IPS-20b (cell line): Measurements from ENCODE around the gene TYW3.

ENCODE experiments used
- H3K27ac ChIP-seq: one replicate; pipeline ENCODE4 v1.5.1; 2013; ENCODE audit warnings: low read length
- H3K27me3 ChIP-seq: 2 replicates; pipeline ENCODE4 v1.6.1; 2013; ENCODE audit warnings: mild to moderate bottlenecking, low read length, inconsistent platforms; ENCODE audit not compliant: insufficient read depth
- H3K36me3 ChIP-seq: 2 replicates; pipeline ENCODE4 v1.6.1; 2013; ENCODE audit warnings: low read depth, mild to moderate bottlenecking, inconsistent platforms, low read length, moderate library complexity; ENCODE audit not compliant: insufficient read depth
- H3K4me1 ChIP-seq: 2 replicates; pipeline ENCODE4 v1.6.1; 2013; ENCODE audit warnings: mild to moderate bottlenecking, control low read depth, inconsistent platforms, low read length, moderate library complexity; ENCODE audit not compliant: insufficient read depth
- H3K4me3 ChIP-seq: 2 replicates; pipeline ENCODE4 v1.5.1; 2013; ENCODE audit warnings: mild to moderate bottlenecking, low read length, inconsistent platforms
- H3K9ac ChIP-seq: 2 replicates; pipeline ENCODE4 v1.6.1; 2013; ENCODE audit warnings: low read depth, mild to moderate bottlenecking, inconsistent platforms, low read length, moderate library complexity
- H3K9me3 ChIP-seq: 2 replicates; pipeline ENCODE4 v1.6.1; 2013; ENCODE audit warnings: mild to moderate bottlenecking, low read depth, low read length, inconsistent platforms; ENCODE audit not compliant: insufficient read depth

The TYW3 gene

GRCh38 chr1:74712881-74713280, 20.1 kb upstream of the TYW3 start:
- no peak overlapping the region for H3K4me3 ChIP-seq
- H3K27me3 ChIP-seq, result no peaks in the 10 kb centered on the region
- no peaks in the 10 kb centered on the region for H3K4me1 ChIP-seq
- no peak overlapping the region for H3K9ac ChIP-seq
- H3K27ac ChIP-seq, result no peak overlapping the region
- peaks cover 53% of the 10 kb centered on the region for H3K36me3 ChIP-seq
- no peaks in the 10 kb centered on the region for H3K9me3 ChIP-seq

GRCh38 chr1:74713849-74714248, 19.1 kb upstream of the TYW3 start:
- Histone ChIP-seq H3K27ac (no peak overlapping the region), H3K9me3 (no peaks in the 10 kb centered on the region), H3K9ac (no peak overlapping the region), H3K4me1 (no peaks in the 10 kb centered on the region), H3K4me3 (no peak overlapping the region), H3K27me3 (no peaks in the 10 kb centered on the region), H3K36me3 (peaks cover 60% of the 10 kb centered on the region)

GRCh38 chr1:74714429-74715235, 18.3 kb upstream of the TYW3 start:
- Histone ChIP-seq H3K9ac (no peak overlapping the region), H3K4me3 (no peak overlapping the region), H3K4me1 (no peaks in the 10 kb centered on the region), H3K27me3 (no peaks in the 10 kb centered on the region), H3K27ac (no peak overlapping the region), H3K9me3 (no peaks in the 10 kb centered on the region), H3K36me3 (peaks cover 57% of the 10 kb centered on the region)

- no peaks in the 10 kb centered on the region for H3K27me3 ChIP-seq
- no peak overlapping the region for H3K4me3 ChIP-seq
- H3K4me1 ChIP-seq, result no peaks in the 10 kb centered on the region
- H3K9me3 ChIP-seq, result no peaks in the 10 kb centered on the region
- H3K27ac ChIP-seq, result no peak overlapping the region
- no peak overlapping the region for H3K9ac ChIP-seq
- peaks cover 59% of the 10 kb centered on the region for H3K36me3 ChIP-seq
Observed at GRCh38 chr1:74715236-74715502, 17.8 kb upstream of the TYW3 start.

GRCh38 chr1:74715806-74716205, 17.1 kb upstream of the TYW3 start:
- H3K36me3 ChIP-seq, result peaks cover 66% of the 10 kb centered on the region
- no peak overlapping the region for H3K4me3 ChIP-seq
- no peaks in the 10 kb centered on the region for H3K9me3 ChIP-seq
- H3K4me1 ChIP-seq, result no peaks in the 10 kb centered on the region
- no peaks in the 10 kb centered on the region for H3K27me3 ChIP-seq
- H3K9ac ChIP-seq, result no peak overlapping the region
- no peak overlapping the region for H3K27ac ChIP-seq

DNA sequence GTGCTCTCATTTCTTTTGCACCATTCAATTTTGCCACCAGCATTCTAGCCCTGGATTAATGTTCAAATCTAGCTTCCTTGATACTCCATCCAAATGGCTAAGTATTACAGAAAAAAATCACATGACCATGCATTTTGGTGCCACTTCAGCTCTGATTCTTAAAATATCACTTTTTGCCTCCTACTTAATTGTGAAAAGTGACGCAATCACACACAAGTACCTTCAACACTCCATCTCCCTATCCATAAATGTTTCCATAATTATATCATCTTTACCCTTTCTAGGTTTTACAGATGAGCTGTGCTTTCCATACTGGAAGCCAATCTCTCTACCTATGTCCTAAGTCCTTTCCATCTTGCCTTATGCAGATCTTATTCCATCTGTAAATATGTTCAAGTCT, 16.1 kb upstream of the TYW3 start:
- no peaks in the 10 kb centered on the region for H3K9me3 ChIP-seq

GRCh38 chr1:74717626-74718025, 15.3 kb upstream of the TYW3 start:
- peaks cover 78% of the 10 kb centered on the region for H3K36me3 ChIP-seq

More for the DNA sequence above, 16.1 kb upstream of the TYW3 start:
- H3K9ac ChIP-seq, result no peak overlapping the region
- no peaks in the 10 kb centered on the region for H3K4me1 ChIP-seq
- no peak overlapping the region for H3K4me3 ChIP-seq
- H3K27ac ChIP-seq, result no peak overlapping the region
- peaks cover 70% of the 10 kb centered on the region for H3K36me3 ChIP-seq
- no peaks in the 10 kb centered on the region for H3K27me3 ChIP-seq

DNA sequence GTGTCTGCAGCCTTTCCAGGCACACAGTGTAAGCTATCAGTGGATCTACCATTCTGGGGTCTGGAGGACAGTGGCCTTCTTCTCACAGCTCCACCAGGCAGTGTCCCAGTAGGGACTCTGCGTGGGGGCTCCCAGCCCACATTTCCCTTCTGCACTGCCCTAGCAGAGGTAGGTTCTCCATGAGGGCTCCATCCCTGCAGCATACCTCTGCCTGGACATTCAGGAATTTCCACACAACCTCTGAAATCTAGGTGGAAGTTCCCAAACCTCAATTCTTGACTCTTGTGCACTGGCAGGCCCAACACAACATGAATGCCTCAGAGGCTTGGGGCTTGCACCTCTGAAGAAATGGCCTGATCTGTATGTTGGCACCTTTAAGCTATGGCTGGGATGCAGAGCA, 6.9 kb upstream of the TYW3 start:
- peaks cover 56% of the 10 kb centered on the region for H3K36me3 ChIP-seq
- H3K4me3 ChIP-seq, result no peak overlapping the region
- H3K27me3 ChIP-seq, result no peaks in the 10 kb centered on the region

More at GRCh38 chr1:74717626-74718025, 15.3 kb upstream of the TYW3 start:
- H3K4me3 ChIP-seq, result no peak overlapping the region
- no peaks in the 10 kb centered on the region for H3K4me1 ChIP-seq
- H3K9ac ChIP-seq, result no peak overlapping the region
- H3K9me3 ChIP-seq, result no peaks in the 10 kb centered on the region
- no peaks in the 10 kb centered on the region for H3K27me3 ChIP-seq
- H3K27ac ChIP-seq, result no peak overlapping the region

GRCh38 chr1:74728736-74729135, 4.2 kb upstream of the TYW3 start:
- peaks cover 14% of the 10 kb centered on the region for H3K4me1 ChIP-seq
- H3K4me3 ChIP-seq, result no peak overlapping the region
- peaks cover 29% of the 10 kb centered on the region for H3K36me3 ChIP-seq
- H3K9ac ChIP-seq, result no peak overlapping the region
- H3K27me3 ChIP-seq, result no peaks in the 10 kb centered on the region
- H3K27ac ChIP-seq, result no peak overlapping the region
- peaks cover 9% of the 10 kb centered on the region for H3K9me3 ChIP-seq

More for the DNA sequence above, 6.9 kb upstream of the TYW3 start:
- peaks cover 9% of the 10 kb centered on the region for H3K4me1 ChIP-seq
- H3K9me3 ChIP-seq, result peaks cover 9% of the 10 kb centered on the region
- H3K27ac ChIP-seq, result no peak overlapping the region
- no peak overlapping the region for H3K9ac ChIP-seq

DNA sequence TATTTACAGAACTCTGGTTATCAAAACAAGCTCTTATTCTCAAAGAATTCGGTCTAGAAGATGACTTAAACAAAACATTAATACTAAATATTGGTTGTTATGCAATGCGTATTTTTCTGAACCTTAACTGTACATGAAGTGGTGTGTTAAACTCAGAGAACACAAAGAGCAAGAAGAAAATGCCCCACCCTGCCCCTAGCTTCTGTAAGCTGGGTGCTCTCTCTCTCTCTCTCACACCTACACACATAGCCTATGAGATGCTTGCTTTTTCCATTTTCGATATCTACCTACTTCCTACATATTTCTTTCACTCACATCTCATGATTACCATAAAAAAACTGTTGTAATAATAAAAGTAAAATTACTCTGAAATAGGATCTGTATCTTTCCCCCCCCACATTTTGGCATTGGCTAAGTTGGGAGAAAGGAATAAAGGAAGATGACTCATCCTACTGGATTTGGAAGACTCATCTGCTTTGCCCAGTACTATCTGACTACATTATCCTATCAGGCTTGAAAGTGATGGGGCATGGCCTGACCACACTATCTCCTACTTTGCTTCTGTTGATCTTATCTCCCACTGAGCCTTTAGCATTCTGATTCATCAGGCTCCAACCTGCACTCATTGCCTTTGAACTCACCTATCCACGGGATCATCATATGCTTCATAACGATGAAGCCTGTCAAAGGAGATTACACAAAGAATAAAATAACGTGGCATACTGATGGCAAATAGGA, 3.0 kb upstream of the TYW3 start:
- no peak overlapping the region for H3K27ac ChIP-seq
- H3K9me3 ChIP-seq, result peaks cover 9% of the 10 kb centered on the region
- H3K36me3 ChIP-seq, result peaks cover 20% of the 10 kb centered on the region
- H3K27me3 ChIP-seq, result no peaks in the 10 kb centered on the region
- peaks cover 20% of the 10 kb centered on the region for H3K4me1 ChIP-seq
- no peak overlapping the region for H3K9ac ChIP-seq
- H3K4me3 ChIP-seq, result no peak overlapping the region

GRCh38 chr1:74731399-74732052, 1.4 kb upstream of the TYW3 start:
- Histone ChIP-seq H3K27me3 (no peaks in the 10 kb centered on the region), H3K4me1 (peaks cover 20% of the 10 kb centered on the region), H3K4me3 (peak overlapping the region; percentile 99), H3K9me3 (peaks cover under 1% of the 10 kb centered on the region), H3K36me3 (peaks cover 19% of the 10 kb centered on the region), H3K9ac (no peak overlapping the region), H3K27ac (no peak overlapping the region)
